ENCODE measurements around the gene B3GNT3.

Gene B3GNT3

GRCh38 chr19:17855280-17856152, 60.6 kb downstream of the B3GNT3 start:
- TF ChIP-seq MAX (IDR thresholded peaks at IDR 0.05): 0 out of 2 replicates have a peak, but pooled peaks have one; percentile 30
- TF ChIP-seq RAD21 (IDR thresholded peaks at IDR 0.05; ENCODE audit: low read depth): peak; percentile 98
- no peak for TF ChIP-seq NFIC (IDR thresholded peaks at IDR 0.05)

- TF ChIP-seq EGR1 (IDR thresholded peaks at IDR 0.05) (no peak), YY1 (IDR thresholded peaks at IDR 0.05; ENCODE audit: low read depth) (peak; percentile 91), RAD21 (IDR thresholded peaks at IDR 0.05; ENCODE audit: low read depth) (peak; percentile 79), CREB1 (IDR thresholded peaks at IDR 0.05; ENCODE audit: low read depth) (peak; percentile 59), CEBPB (IDR thresholded peaks at IDR 0.05) (no peak), MAX (IDR thresholded peaks at IDR 0.05) (peak; percentile 95), TAF1 (IDR thresholded peaks at IDR 0.05; ENCODE audit: low read depth) (peak; percentile 97), TEAD4 (IDR thresholded peaks at IDR 0.05) (no peak), NFIC (IDR thresholded peaks at IDR 0.05) (no peak), REST (IDR thresholded peaks at IDR 0.05; ENCODE audit: low read depth) (no peak), USF1 (IDR thresholded peaks at IDR 0.05) (peak; percentile 58), EP300 (IDR thresholded peaks at IDR 0.05; ENCODE audit: borderline replicate concordance) (no peak), TCF12 (IDR thresholded peaks at IDR 0.05; ENCODE audit: low read depth) (peak; percentile 55; the same call in 1 of the 2 replicates)
Measured at GRCh38 chr19:17859533-17860330, 64.8 kb downstream of the B3GNT3 start, which contains the start of gene RPL18A. Gene RPL18A, plus strand, starts transcription at chr19:17859910. Its CDS starts 47 bp downstream, at chr19:17859957.

GRCh38 chr19:17860331-17860992, 65.5 kb downstream of the B3GNT3 start:
- TF ChIP-seq YY1 (IDR thresholded peaks at IDR 0.05; ENCODE audit: low read depth) (no peak), EP300 (IDR thresholded peaks at IDR 0.05; ENCODE audit: borderline replicate concordance) (no peak), TAF1 (IDR thresholded peaks at IDR 0.05; ENCODE audit: low read depth) (no peak), TCF12 (IDR thresholded peaks at IDR 0.05; ENCODE audit: low read depth) (no peak), CREB1 (IDR thresholded peaks at IDR 0.05; ENCODE audit: low read depth) (no peak)

GRCh38 chr19:17860993-17861360, 66.0 kb downstream of the B3GNT3 start:
- no peak for TF ChIP-seq REST (IDR thresholded peaks at IDR 0.05; ENCODE audit: low read depth)
- no peak for TF ChIP-seq MAX (IDR thresholded peaks at IDR 0.05)
- no peak for TF ChIP-seq CEBPB (IDR thresholded peaks at IDR 0.05)
- no peak for TF ChIP-seq TAF1 (IDR thresholded peaks at IDR 0.05; ENCODE audit: low read depth)
- no peak for TF ChIP-seq ZBTB7A (IDR thresholded peaks at IDR 0.05; ENCODE audit: low read depth)
- no peak for TF ChIP-seq RAD21 (IDR thresholded peaks at IDR 0.05; ENCODE audit: low read depth)
- no peak for TF ChIP-seq CREB1 (IDR thresholded peaks at IDR 0.05; ENCODE audit: low read depth)
- TF ChIP-seq EP300 (IDR thresholded peaks at IDR 0.05; ENCODE audit: borderline replicate concordance): no peak
- no peak for TF ChIP-seq EGR1 (IDR thresholded peaks at IDR 0.05)
- TF ChIP-seq NFIC (IDR thresholded peaks at IDR 0.05): no peak
- no peak for TF ChIP-seq YY1 (IDR thresholded peaks at IDR 0.05; ENCODE audit: low read depth)
- no peak for TF ChIP-seq FOXM1 (IDR thresholded peaks at IDR 0.05; ENCODE audit: borderline replicate concordance, low read depth)
- no peak for TF ChIP-seq USF1 (IDR thresholded peaks at IDR 0.05)
- no peak for TF ChIP-seq TEAD4 (IDR thresholded peaks at IDR 0.05)
